ENCODE results near the gene RPS15. TPM values are rescaled to one million over a fixed set of nuclear protein-coding genes. Genes with fewer than 3 reads are reported as not detected.

RPS15 gene
- total and polyA plus RNA-seq, 10 of the 15 experiments (the other 5 are each of a cell fraction or from before 2014, with no cell fraction given), result 559 to 3,158 (median 1,413) TPM

- TF ChIP-seq KAT2A (conservative IDR thresholded peaks at IDR 0.05; ENCODE audit: control insufficient read depth, low read depth, low read length) (no peak), SMAD5 (IDR thresholded peaks at IDR 0.05; ENCODE audit: low read depth) (no peak), TCF7 (IDR thresholded peaks at IDR 0.05; ENCODE audit: borderline replicate concordance) (no peak), NFIC (IDR thresholded peaks at IDR 0.05; ENCODE audit: low read depth, low read length) (no peak; the same call in 1 of the 2 replicates), ZSCAN29 (IDR thresholded peaks at IDR 0.05) (no peak), SREBF2 (IDR thresholded peaks at IDR 0.05; ENCODE audit: low read length) (no peak), EED (IDR thresholded peaks at IDR 0.05; ENCODE audit: low read depth) (no peak), ESRRA (IDR thresholded peaks at IDR 0.05; ENCODE audit: low read length) (no peak), E4F1 (IDR thresholded peaks at IDR 0.05; ENCODE audit: borderline replicate concordance, partially characterized antibody) (no peak), ASH2L (IDR thresholded peaks at IDR 0.05; ENCODE audit: borderline replicate concordance, low read depth) (no peak), CREM (IDR thresholded peaks at IDR 0.05; ENCODE audit: low read depth) (peak; percentile 50; the same call in 1 of the 2 replicates), ZNF622 (IDR thresholded peaks at IDR 0.05) (no peak), KDM1A (IDR thresholded peaks at IDR 0.05; ENCODE audit: borderline replicate concordance) (no peak), RUNX3 (IDR thresholded peaks at IDR 0.05; ENCODE audit: low read length) (peak; percentile 49), MYB (IDR thresholded peaks at IDR 0.05; ENCODE audit: borderline replicate concordance, low read depth, low read length) (0 out of 2 replicates have a peak, but pooled peaks have one; percentile 63), ZNF217 (IDR thresholded peaks at IDR 0.05) (peak; percentile 68; the same call in 1 of the 2 replicates), RELA (IDR thresholded peaks at IDR 0.05; ENCODE audit: borderline replicate concordance, partially characterized antibody) (peak; percentile 53), BHLHE40 (IDR thresholded peaks at IDR 0.05; ENCODE audit: borderline replicate concordance in 1 of 2, low read depth in 2 of 2, low read length in 1 of 2) (peak; percentile 94 to 98), YY1 (IDR thresholded peaks at IDR 0.05; ENCODE audit: low read depth, low read length) (no peak; the same call in 1 of the 2 replicates), YBX1 (IDR thresholded peaks at IDR 0.05) (no peak), CBFB (IDR thresholded peaks at IDR 0.05; ENCODE audit: low read depth) (0 out of 2 replicates have a peak, but pooled peaks have one; percentile 25)
- TF ChIP-seq, protein P1, sequence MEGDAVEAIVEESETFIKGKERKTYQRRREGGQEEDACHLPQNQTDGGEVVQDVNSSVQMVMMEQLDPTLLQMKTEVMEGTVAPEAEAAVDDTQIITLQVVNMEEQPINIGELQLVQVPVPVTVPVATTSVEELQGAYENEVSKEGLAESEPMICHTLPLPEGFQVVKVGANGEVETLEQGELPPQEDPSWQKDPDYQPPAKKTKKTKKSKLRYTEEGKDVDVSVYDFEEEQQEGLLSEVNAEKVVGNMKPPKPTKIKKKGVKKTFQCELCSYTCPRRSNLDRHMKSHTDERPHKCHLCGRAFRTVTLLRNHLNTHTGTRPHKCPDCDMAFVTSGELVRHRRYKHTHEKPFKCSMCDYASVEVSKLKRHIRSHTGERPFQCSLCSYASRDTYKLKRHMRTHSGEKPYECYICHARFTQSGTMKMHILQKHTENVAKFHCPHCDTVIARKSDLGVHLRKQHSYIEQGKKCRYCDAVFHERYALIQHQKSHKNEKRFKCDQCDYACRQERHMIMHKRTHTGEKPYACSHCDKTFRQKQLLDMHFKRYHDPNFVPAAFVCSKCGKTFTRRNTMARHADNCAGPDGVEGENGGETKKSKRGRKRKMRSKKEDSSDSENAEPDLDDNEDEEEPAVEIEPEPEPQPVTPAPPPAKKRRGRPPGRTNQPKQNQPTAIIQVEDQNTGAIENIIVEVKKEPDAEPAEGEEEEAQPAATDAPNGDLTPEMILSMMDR (IDR thresholded peaks at IDR 0.05 in 2 of 3, conservative IDR thresholded peaks at IDR 0.05 in 1 of 3; ENCODE audit: control insufficient read depth in 2 of 3, extremely low read depth in 1 of 3, insufficient read depth in 1 of 3, low read depth in 3 of 3, low read length in 3 of 3), result peak; percentile 41 to 45 (median 42); a peak in 5 of 6 replicates
- TF ChIP-seq, protein P2, sequence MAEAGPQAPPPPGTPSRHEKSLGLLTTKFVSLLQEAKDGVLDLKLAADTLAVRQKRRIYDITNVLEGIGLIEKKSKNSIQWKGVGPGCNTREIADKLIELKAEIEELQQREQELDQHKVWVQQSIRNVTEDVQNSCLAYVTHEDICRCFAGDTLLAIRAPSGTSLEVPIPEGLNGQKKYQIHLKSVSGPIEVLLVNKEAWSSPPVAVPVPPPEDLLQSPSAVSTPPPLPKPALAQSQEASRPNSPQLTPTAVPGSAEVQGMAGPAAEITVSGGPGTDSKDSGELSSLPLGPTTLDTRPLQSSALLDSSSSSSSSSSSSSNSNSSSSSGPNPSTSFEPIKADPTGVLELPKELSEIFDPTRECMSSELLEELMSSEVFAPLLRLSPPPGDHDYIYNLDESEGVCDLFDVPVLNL (IDR thresholded peaks at IDR 0.05; ENCODE audit: low read depth, low read length), result peak; percentile 39; the same call in 1 of the 2 replicates
Observed at GRCh38 chr19:1406774-1407527, 31.2 kb upstream of the RPS15 start (continued).
